K562 (cell line): Measurements from ENCODE around the gene RITA1. TPM values are rescaled to one million over a fixed set of nuclear protein-coding genes. Genes with fewer than 3 reads are reported as not detected.

ENCODE experiments used
- ATAC-seq: fragments of 200-7000 bp; cut with Tn5 transposase; 3 replicates; pipeline ENCODE4 v1.9.1; 2020; ENCODE audit warnings: moderate library complexity
- BruUV-seq: library from RNA; stranded (reverse); fragments of 400-500 nt; replicated peaks from 2 replicates; lab custom pipeline; 2021; lab: Mats Ljungman, UMichigan
- CTCF ChIA-PET: fragments of 300-600 bp; formaldehyde crosslinking; extraction: SDS; loops from one replicate; lab custom pipeline; 2021; ENCODE audit warnings: low intra/inter-chr PET ratio; lab: Yijun Ruan, JAX
- POLR2A ChIA-PET: fragments of 300-600, 350-650 bp; sonication (Branson Sonifier 250); formaldehyde crosslinking; extraction: SDS; loops from one replicate; lab custom pipeline; 2021; ENCODE audit warnings: antibody characterized with exemption, inconsistent platforms; lab: Yijun Ruan, JAX
- DNase-seq, 4 experiments: peaks; one replicate each; pipeline versions ENCODE4 v3.0.0 to v3.0.0-alpha.2; 2011 to 2018; ENCODE audit warnings: low spot score in 3 of 4, mixed read lengths in 3 of 4; ENCODE audit errors: extremely low read depth in 1 of 4
- FAIRE-seq: peaks from 2 replicates; lab custom pipeline; 2011; peaks lifted over from hg19 to GRCh38; lab: Jason Lieb, UNC
- H2AFZ ChIP-seq: 2 replicates; pipeline ENCODE4 v1.6.0; 2011; ENCODE audit warnings: low read depth, low read length, control low read depth, inconsistent platforms
- H3K27ac ChIP-seq: fragments of 200-600 bp; 3 replicates; pipeline ENCODE4 v1.8.0; 2011; ENCODE audit warnings: low read depth, mild to moderate bottlenecking, control low read depth, inconsistent platforms, low read length, moderate library complexity, mixed read lengths; ENCODE audit errors: extremely low read depth
- H3K27me3 ChIP-seq, 2 experiments: fragments of 300-600 bp in 1 of 2; 2 replicates in 1 of 2; 3 replicates in 1 of 2; pipeline versions ENCODE4 v1.6.0 to v1.8.0; 2011; ENCODE audit warnings: inconsistent platforms in 2 of 2, low read length in 2 of 2, mild to moderate bottlenecking in 1 of 2, mixed read lengths in 1 of 2, moderate library complexity in 1 of 2; ENCODE audit not compliant: control insufficient read depth in 2 of 2, insufficient read depth in 2 of 2
- H3K36me3 ChIP-seq: fragments of 300-600 bp; 3 replicates; pipeline ENCODE4 v1.8.0; 2011; ENCODE audit warnings: mild to moderate bottlenecking, low read length, inconsistent platforms; ENCODE audit not compliant: control insufficient read depth, insufficient read depth
- H3K4me1 ChIP-seq, 2 experiments: fragments of 200-600 bp in 1 of 2; replicated peaks in 1 of 2; 2 replicates in 1 of 2; 3 replicates in 1 of 2; pipeline versions ENCODE4 v1.5.1 to v1.8.0; 2011; ENCODE audit warnings: inconsistent platforms in 2 of 2, low read length in 2 of 2, mild to moderate bottlenecking in 1 of 2, mixed read lengths in 1 of 2, moderate library complexity in 1 of 2; ENCODE audit not compliant: control insufficient read depth in 2 of 2, insufficient read depth in 2 of 2
- H3K4me2 ChIP-seq: 2 replicates; pipeline ENCODE4 v1.6.1; 2011; ENCODE audit warnings: low read length, control low read depth, inconsistent platforms, mixed read lengths; ENCODE audit not compliant: insufficient read depth
- H3K4me3 ChIP-seq: fragments of 200-600 bp; sonication (generic), shearing (Covaris generic); 2 replicates; pipeline ENCODE4 v1.5.1; 2016; ENCODE audit warnings: control low read depth, inconsistent platforms
- H3K79me2 ChIP-seq: fragments of 200-600 bp; 3 replicates; pipeline ENCODE4 v1.8.0; 2011; ENCODE audit warnings: low read length, inconsistent platforms; ENCODE audit not compliant: control insufficient read depth, insufficient read depth
- H3K9ac ChIP-seq, 2 experiments: 2 replicates each; pipeline versions ENCODE4 v1.6.0 to v1.6.1; 2011; ENCODE audit warnings: low read depth in 2 of 2, low read length in 2 of 2, control low read depth in 1 of 2, inconsistent platforms in 1 of 2, mild to moderate bottlenecking in 1 of 2, mixed read lengths in 1 of 2; ENCODE audit not compliant: insufficient read depth in 1 of 2
- H3K9me1 ChIP-seq: one replicate; pipeline ENCODE4 v1.6.0; 2011; ENCODE audit warnings: inconsistent platforms, mild to moderate bottlenecking, low read length, moderate library complexity; ENCODE audit not compliant: control insufficient read depth, insufficient read depth
- H3K9me3 ChIP-seq: replicated peaks from 2 replicates; pipeline ENCODE4 v1.5.1; 2011; ENCODE audit warnings: low read depth, low read length, inconsistent platforms; ENCODE audit not compliant: control insufficient read depth, insufficient read depth
- H4K20me1 ChIP-seq: replicated peaks from 2 replicates; pipeline ENCODE4 v1.6.1; 2011; ENCODE audit warnings: low read length, inconsistent platforms, mixed read lengths; ENCODE audit not compliant: control insufficient read depth, insufficient read depth
- FOXP1 ChIP-seq: sonication (generic); formaldehyde crosslinking; IDR thresholded peaks from 2 replicates; pipeline ENCODE4 v1.8.0; 2022; ENCODE audit warnings: mild to moderate bottlenecking, missing genetic modification reagents
- L3MBTL2 ChIP-seq: fragments of 450-650 bp; IDR thresholded peaks from 2 replicates; pipeline ENCODE4 v1.6.1; 2016; ENCODE audit warnings: mild to moderate bottlenecking, moderate library complexity
- SMAD4 ChIP-seq: fragments of 250-450 bp; sonication (Bioruptor Pico); conservative IDR thresholded peaks from 2 replicates; pipeline ENCODE4 v1.8.0; 2021; ENCODE audit warnings: inconsistent platforms, mild to moderate bottlenecking, moderate library complexity
- SUPT5H ChIP-seq: fragments of 450-650 bp; IDR thresholded peaks from 2 replicates; pipeline ENCODE4 v1.6.1; 2016
- USF1 ChIP-seq: sonication (generic); formaldehyde crosslinking; IDR thresholded peaks from 2 replicates; pipeline ENCODE4 v1.9.0; 2022; ENCODE audit warnings: mild to moderate bottlenecking, missing genetic modification reagents
- ZNF316 ChIP-seq: fragments of 450-650 bp; IDR thresholded peaks from 2 replicates; pipeline ENCODE4 v1.6.1; 2016
- ZNF717 ChIP-seq: fragments of 250-450 bp; sonication (Bioruptor Pico); IDR thresholded peaks from 2 replicates; pipeline ENCODE4 v1.5.0; 2021
- WGBS: fragments of 100-300 bp; shearing (Covaris generic); methylation state at CpG from one replicate; pipeline ENCODE4 v1.1.6; 2016; ENCODE audit warnings: low coverage, mixed read lengths; ENCODE audit not compliant: insufficient coverage; ENCODE audit errors: missing lambda C conversion rate; 5-methylcytosine and 5-hydroxymethylcytosine counted together
- in situ Hi-C: fragments of 300-500 bp; cut with MboI; formaldehyde crosslinking; loops from 4 replicates; pipeline ENCODE4 v1.15.0; 2018; ENCODE audit warnings: inconsistent platforms, mixed read lengths
- intact Hi-C: fragments of 100-400 bp; cut with micrococcal nuclease; formaldehyde crosslinking; loops from 2 replicates; pipeline ENCODE4 v1.14.2; 2022
- polyA plus RNA-seq, 8 experiments: library from polyadenylated mRNA; depleted of rRNA in 4 of 8; stranded (reverse) in 5 of 8; unstranded in 3 of 8; fragments of >200 nt; fragmentation: Nextera tagmentation in 2 of 8; fragmentation: Illumina TruSeq in 1 of 8; extraction: Ambion mirVana in 2 of 8; extraction: Trizol in 1 of 8; gene quantifications; 2 replicates each; pipeline versions ENCODE4 v1.2.1 to v1.2.3, GENCODE V29; 2011 to 2014; ENCODE audit warnings: inconsistent platforms in 1 of 8, missing spikeins in 1 of 8
- total RNA-seq, 7 experiments: library from RNA; depleted of rRNA in 6 of 7; stranded (reverse); fragments of >200 nt in 6 of 7; fragmentation: Illumina TruSeq in 2 of 7; extraction: Trizol in 2 of 7; gene quantifications; 2 replicates each; pipeline versions ENCODE4 v1.2.1 to v1.2.3, GENCODE V29; 2011 to 2021; ENCODE audit warnings: low replicate concordance in 1 of 7
- TF ChIP-seq, protein P1 (sequence below), 2 experiments: IDR thresholded peaks; 2 replicates each; pipeline ENCODE4 v1.6.1; 2012; ENCODE audit warnings: improper control_type of control experiment in 2 of 2, low read depth in 2 of 2, low read length in 2 of 2, borderline replicate concordance in 1 of 2
- TF ChIP-seq, protein P2 (sequence below): sonication (generic); IDR thresholded peaks from 2 replicates; pipeline ENCODE4 v1.6.1; 2016
- TF ChIP-seq, protein P3 (sequence below): fragments of 450-650 bp; IDR thresholded peaks from 2 replicates; pipeline ENCODE4 v1.6.1; 2016; ENCODE audit warnings: borderline replicate concordance

The RITA1 gene
- total and polyA plus RNA-seq, 9 of the 15 experiments (the other 6 are each of a cell fraction or from before 2014, with no cell fraction given): 2.8 to 40.4 (median 18.0) TPM

DNA sequence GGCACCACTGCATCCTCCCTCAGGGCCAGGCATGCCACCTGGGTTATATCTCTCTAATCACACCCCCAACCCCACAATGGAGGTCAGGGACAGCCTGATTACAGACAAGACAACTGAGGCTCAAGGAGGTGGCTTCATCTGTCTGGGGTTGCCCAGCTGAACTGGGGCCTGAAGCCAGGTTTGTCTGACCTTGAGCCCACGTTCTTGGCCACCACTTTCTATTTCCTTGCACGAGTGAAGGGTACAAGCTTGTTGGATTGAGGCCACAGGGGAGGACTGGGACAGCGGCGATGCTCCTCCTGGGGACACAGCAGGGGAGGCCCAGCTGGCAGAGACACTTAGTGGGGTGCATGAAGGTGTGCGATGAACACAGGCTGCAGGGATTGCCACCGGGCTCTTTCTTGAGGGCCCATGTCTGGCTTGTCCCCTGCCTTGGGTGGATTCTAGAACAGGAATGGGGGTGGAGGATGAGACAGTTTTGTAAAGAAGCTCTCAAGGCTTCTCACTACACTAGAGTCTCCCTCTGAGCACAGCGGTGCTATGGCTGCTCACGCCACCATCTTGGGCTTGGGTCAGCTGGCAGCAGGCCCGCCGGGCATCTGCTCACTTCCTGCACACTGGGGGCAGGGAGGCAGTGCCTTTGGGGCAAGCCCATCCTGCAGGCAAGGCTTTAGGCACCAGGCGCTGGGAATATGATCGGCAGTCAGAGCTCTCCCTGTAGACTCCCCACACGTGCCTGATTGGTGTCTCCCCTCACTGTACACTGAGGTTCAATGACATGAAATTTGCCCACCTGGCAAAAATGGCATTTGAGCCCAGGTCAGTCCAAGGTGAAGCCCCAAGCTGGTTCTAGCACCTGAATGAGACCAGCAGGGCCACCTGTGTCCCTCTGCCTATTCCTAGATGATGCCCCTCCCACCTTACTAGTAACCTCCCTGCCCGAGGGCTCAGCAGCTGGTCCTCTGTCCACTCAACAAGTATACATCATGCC lies 16.0 kb downstream of the RITA1 start:
- CTCF ChIA-PET: no interaction called here
- peak; percentile 45; the same call in 1 of the 2 replicates for TF ChIP-seq ZNF316
- TF ChIP-seq SMAD4 (CRISPR knock-in tag): no peak
- TF ChIP-seq ZNF717 (CRISPR knock-in tag): no peak
- TF ChIP-seq SUPT5H: no peak
- TF ChIP-seq USF1 (CRISPR knock-in tag): 0 out of 2 replicates have a peak, but pooled peaks have one; percentile 22
- no peak for TF ChIP-seq FOXP1 (CRISPR knock-in tag)
- TF ChIP-seq L3MBTL2: no peak
- TF ChIP-seq, protein P1, sequence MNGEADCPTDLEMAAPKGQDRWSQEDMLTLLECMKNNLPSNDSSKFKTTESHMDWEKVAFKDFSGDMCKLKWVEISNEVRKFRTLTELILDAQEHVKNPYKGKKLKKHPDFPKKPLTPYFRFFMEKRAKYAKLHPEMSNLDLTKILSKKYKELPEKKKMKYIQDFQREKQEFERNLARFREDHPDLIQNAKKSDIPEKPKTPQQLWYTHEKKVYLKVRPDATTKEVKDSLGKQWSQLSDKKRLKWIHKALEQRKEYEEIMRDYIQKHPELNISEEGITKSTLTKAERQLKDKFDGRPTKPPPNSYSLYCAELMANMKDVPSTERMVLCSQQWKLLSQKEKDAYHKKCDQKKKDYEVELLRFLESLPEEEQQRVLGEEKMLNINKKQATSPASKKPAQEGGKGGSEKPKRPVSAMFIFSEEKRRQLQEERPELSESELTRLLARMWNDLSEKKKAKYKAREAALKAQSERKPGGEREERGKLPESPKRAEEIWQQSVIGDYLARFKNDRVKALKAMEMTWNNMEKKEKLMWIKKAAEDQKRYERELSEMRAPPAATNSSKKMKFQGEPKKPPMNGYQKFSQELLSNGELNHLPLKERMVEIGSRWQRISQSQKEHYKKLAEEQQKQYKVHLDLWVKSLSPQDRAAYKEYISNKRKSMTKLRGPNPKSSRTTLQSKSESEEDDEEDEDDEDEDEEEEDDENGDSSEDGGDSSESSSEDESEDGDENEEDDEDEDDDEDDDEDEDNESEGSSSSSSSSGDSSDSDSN (IDR thresholded peaks at IDR 0.05; ENCODE audit: borderline replicate concordance in 1 of 2, low read depth in 2 of 2, low read length in 2 of 2): no peak
- TF ChIP-seq, protein P2, sequence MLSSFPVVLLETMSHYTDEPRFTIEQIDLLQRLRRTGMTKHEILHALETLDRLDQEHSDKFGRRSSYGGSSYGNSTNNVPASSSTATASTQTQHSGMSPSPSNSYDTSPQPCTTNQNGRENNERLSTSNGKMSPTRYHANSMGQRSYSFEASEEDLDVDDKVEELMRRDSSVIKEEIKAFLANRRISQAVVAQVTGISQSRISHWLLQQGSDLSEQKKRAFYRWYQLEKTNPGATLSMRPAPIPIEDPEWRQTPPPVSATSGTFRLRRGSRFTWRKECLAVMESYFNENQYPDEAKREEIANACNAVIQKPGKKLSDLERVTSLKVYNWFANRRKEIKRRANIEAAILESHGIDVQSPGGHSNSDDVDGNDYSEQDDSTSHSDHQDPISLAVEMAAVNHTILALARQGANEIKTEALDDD: no peak
- TF ChIP-seq, protein P3, sequence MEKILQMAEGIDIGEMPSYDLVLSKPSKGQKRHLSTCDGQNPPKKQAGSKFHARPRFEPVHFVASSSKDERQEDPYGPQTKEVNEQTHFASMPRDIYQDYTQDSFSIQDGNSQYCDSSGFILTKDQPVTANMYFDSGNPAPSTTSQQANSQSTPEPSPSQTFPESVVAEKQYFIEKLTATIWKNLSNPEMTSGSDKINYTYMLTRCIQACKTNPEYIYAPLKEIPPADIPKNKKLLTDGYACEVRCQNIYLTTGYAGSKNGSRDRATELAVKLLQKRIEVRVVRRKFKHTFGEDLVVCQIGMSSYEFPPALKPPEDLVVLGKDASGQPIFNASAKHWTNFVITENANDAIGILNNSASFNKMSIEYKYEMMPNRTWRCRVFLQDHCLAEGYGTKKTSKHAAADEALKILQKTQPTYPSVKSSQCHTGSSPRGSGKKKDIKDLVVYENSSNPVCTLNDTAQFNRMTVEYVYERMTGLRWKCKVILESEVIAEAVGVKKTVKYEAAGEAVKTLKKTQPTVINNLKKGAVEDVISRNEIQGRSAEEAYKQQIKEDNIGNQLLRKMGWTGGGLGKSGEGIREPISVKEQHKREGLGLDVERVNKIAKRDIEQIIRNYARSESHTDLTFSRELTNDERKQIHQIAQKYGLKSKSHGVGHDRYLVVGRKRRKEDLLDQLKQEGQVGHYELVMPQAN: no peak
- WGBS: 63% methylated on average over 14 of the region's 14 CpGs
- intact Hi-C loops (no loop called here), in situ Hi-C loops (no loop called here)
- H3K36me3 ChIP-seq: no peaks in the 10 kb centered on the region
- no peaks in the 10 kb centered on the region for H3K9me3 ChIP-seq
- peaks cover 12% of the 10 kb centered on the region in 2 experiments; a peak in 4 of 5 replicates for H3K4me1 ChIP-seq
- no TSS peak for BruUV-seq
- no peak overlapping the region for H2AFZ ChIP-seq
- no peaks in the 10 kb centered on the region for H3K9me1 ChIP-seq
- FAIRE-seq (no peak), ATAC-seq (no peak), DNase-seq (no peak)
- no peaks in the 10 kb centered on the region for H3K27me3 ChIP-seq
- no peak overlapping the region for H3K27ac ChIP-seq
- no peak overlapping the region for H3K4me3 ChIP-seq
- POLR2A ChIA-PET: interaction anchor here (0.6 kb wide), 1 partner anchor 10 kb away, joined by 3 read pairs; no protein-coding TSS in a partner anchor
- no peaks in the 10 kb centered on the region for H3K79me2 ChIP-seq
- H3K4me2 ChIP-seq: no peak overlapping the region
- peaks cover 4% of the 10 kb centered on the region; the same call in 1 of the 2 replicates for H4K20me1 ChIP-seq
- H3K9ac ChIP-seq: peak overlapping the region in 1 of 2 experiments; percentile 61; a peak in 2 of 4 replicates
